IMR-90 (cell line): ENCODE results near the gene F12. TPM values are rescaled to one million over a fixed set of nuclear protein-coding genes. Genes with fewer than 3 reads are reported as not detected.
A peak's percentile ranks its signal among the peaks of the same experiment; 100 is the strongest.

Experiments used
- ATAC-seq: fragments of 200-7000 bp; cut with Tn5 transposase; 2 replicates; pipeline ENCODE4 v1.9.1; 2020; ENCODE audit warnings: low read depth, mild to moderate bottlenecking, moderate library complexity
- BruUV-seq: library from RNA; stranded (reverse); fragments of 400-500 nt; replicated peaks from 2 replicates; lab custom pipeline; 2021; lab: Mats Ljungman, UMichigan
- CTCF ChIA-PET: fragments of 300-600 bp; formaldehyde crosslinking; extraction: SDS; loops from one replicate; lab custom pipeline; 2021; ENCODE audit warnings: antibody characterized with exemption; lab: Yijun Ruan, JAX
- POLR2A ChIA-PET: fragments of 300-600 bp; sonication (Branson Sonifier 250); formaldehyde crosslinking; loops from one replicate; lab custom pipeline; 2022; ENCODE audit warnings: antibody characterized with exemption; ENCODE audit not compliant: unreplicated experiment; lab: Charles Lee
- DNase-seq: peaks from one replicate; pipeline ENCODE4 v3.0.0; 2013
- H2AFZ ChIP-seq: replicated peaks from 2 replicates; pipeline ENCODE3; 2013; ENCODE audit warnings: low read length, mild to moderate bottlenecking; ENCODE audit not compliant: poor library complexity
- H2AK5ac ChIP-seq: 2 replicates; pipeline ENCODE4 v1.6.1; 2013; ENCODE audit warnings: low read depth, low read length, inconsistent platforms
- H2AK9ac ChIP-seq: replicated peaks from 2 replicates; pipeline ENCODE3; 2013; ENCODE audit warnings: mild to moderate bottlenecking, low read depth, low read length, moderate library complexity; ENCODE audit not compliant: poor library complexity
- H2BK120ac ChIP-seq: 2 replicates; pipeline ENCODE4 v1.6.1; 2013; ENCODE audit warnings: low read depth, low read length, inconsistent platforms
- H2BK15ac ChIP-seq: 3 replicates; pipeline ENCODE4 v1.6.1; 2013; ENCODE audit warnings: low read depth, low read length, inconsistent platforms
- H2BK20ac ChIP-seq: 2 replicates; pipeline ENCODE4 v1.6.1; 2013; ENCODE audit warnings: low read depth, mild to moderate bottlenecking, inconsistent platforms, low read length, moderate library complexity
- H2BK5ac ChIP-seq: 2 replicates; pipeline ENCODE4 v1.6.1; 2013; ENCODE audit warnings: mild to moderate bottlenecking, low read depth, low read length, inconsistent platforms; ENCODE audit not compliant: poor library complexity, severe bottlenecking
- H3K14ac ChIP-seq: replicated peaks from 2 replicates; pipeline ENCODE4 v1.6.1; 2013; ENCODE audit warnings: low read depth, low read length, inconsistent platforms
- H3K18ac ChIP-seq: 2 replicates; pipeline ENCODE4 v1.6.1; 2013; ENCODE audit warnings: low read depth, low read length, control low read depth
- H3K23ac ChIP-seq: 2 replicates; pipeline ENCODE4 v1.6.1; 2013; ENCODE audit warnings: low read depth, low read length, inconsistent platforms
- H3K27ac ChIP-seq: 2 replicates; pipeline ENCODE4 v1.5.1; 2013; ENCODE audit warnings: mild to moderate bottlenecking, control low read depth, low read length; ENCODE audit not compliant: insufficient read depth
- H3K27me3 ChIP-seq: 2 replicates; pipeline ENCODE4 v1.6.1; 2013; ENCODE audit warnings: low read length; ENCODE audit not compliant: control insufficient read depth, insufficient read depth
- H3K36me3 ChIP-seq: 2 replicates; pipeline ENCODE4 v1.6.1; 2013; ENCODE audit warnings: low read length, mixed read lengths; ENCODE audit not compliant: control insufficient read depth, insufficient read depth
- H3K4ac ChIP-seq: 2 replicates; pipeline ENCODE4 v1.6.1; 2013; ENCODE audit warnings: low read depth, low read length, inconsistent platforms
- H3K4me1 ChIP-seq: 2 replicates; pipeline ENCODE4 v1.6.1; 2013; ENCODE audit warnings: low read length, mixed read lengths; ENCODE audit not compliant: control insufficient read depth, insufficient read depth
- H3K4me2 ChIP-seq: 2 replicates; pipeline ENCODE4 v1.6.1; 2013; ENCODE audit warnings: low read depth, mild to moderate bottlenecking, control low read depth, low read length, moderate library complexity
- H3K4me3 ChIP-seq: 2 replicates; pipeline ENCODE4 v1.5.1; 2013; ENCODE audit warnings: low read depth, mild to moderate bottlenecking, control low read depth, low read length, moderate library complexity; ENCODE audit not compliant: insufficient read depth
- H3K56ac ChIP-seq: 2 replicates; pipeline ENCODE4 v1.6.1; 2013; ENCODE audit warnings: low read length, inconsistent platforms; ENCODE audit not compliant: insufficient read depth; ENCODE audit errors: extremely low read depth
- H3K79me1 ChIP-seq, 2 experiments: 2 replicates each; pipeline ENCODE4 v1.6.1; 2013; ENCODE audit warnings: low read length in 2 of 2, inconsistent platforms in 1 of 2, low read depth in 1 of 2
- H3K9ac ChIP-seq: 2 replicates; pipeline ENCODE4 v1.6.1; 2013; ENCODE audit warnings: low read depth, low read length, control low read depth
- H3K9me1 ChIP-seq: 2 replicates; pipeline ENCODE4 v1.6.1; 2013; ENCODE audit warnings: low read length, inconsistent platforms; ENCODE audit not compliant: insufficient read depth
- H3K9me3 ChIP-seq: 2 replicates; pipeline ENCODE4 v1.6.1; 2013; ENCODE audit warnings: low read length; ENCODE audit not compliant: control insufficient read depth, insufficient read depth
- H4K20me1 ChIP-seq: 2 replicates; pipeline ENCODE4 v1.6.1; 2013; ENCODE audit warnings: low read length, inconsistent platforms; ENCODE audit not compliant: insufficient read depth
- H4K5ac ChIP-seq: 2 replicates; pipeline ENCODE4 v1.6.1; 2013; ENCODE audit warnings: mild to moderate bottlenecking, low read depth, low read length, control low read depth
- H4K8ac ChIP-seq, 2 experiments: 2 replicates each; pipeline ENCODE4 v1.6.1; 2013; ENCODE audit warnings: low read depth in 2 of 2, low read length in 2 of 2, control low read depth in 1 of 2, inconsistent platforms in 1 of 2
- H4K91ac ChIP-seq: 2 replicates; pipeline ENCODE4 v1.6.1; 2013; ENCODE audit warnings: low read depth, low read length, inconsistent platforms; ENCODE audit not compliant: insufficient read depth
- BHLHE40 ChIP-seq: fragments of 150-350 bp; IDR thresholded peaks from 2 replicates; pipeline ENCODE4 v1.6.1; 2016; ENCODE audit warnings: mild to moderate bottlenecking, low read depth, low read length
- CEBPB ChIP-seq: IDR thresholded peaks from 2 replicates; pipeline ENCODE4 v1.6.1; 2012; ENCODE audit warnings: low read depth, low read length, improper control_type of control experiment
- CHD1 ChIP-seq: IDR thresholded peaks from 2 replicates; pipeline ENCODE4 v1.6.1; 2012; ENCODE audit warnings: low read depth, low read length, improper control_type of control experiment
- MAFK ChIP-seq: IDR thresholded peaks from 2 replicates; pipeline ENCODE4 v1.6.1; 2012; ENCODE audit warnings: low read depth, low read length, improper control_type of control experiment
- MAZ ChIP-seq: IDR thresholded peaks from 2 replicates; pipeline ENCODE4 v1.6.1; 2012; ENCODE audit warnings: low read depth, mild to moderate bottlenecking, low read length, improper control_type of control experiment, moderate library complexity, borderline replicate concordance
- MXI1 ChIP-seq: IDR thresholded peaks from 2 replicates; pipeline ENCODE4 v1.6.1; 2012; ENCODE audit warnings: low read depth, mild to moderate bottlenecking, low read length, moderate library complexity, borderline replicate concordance
- POLR2A ChIP-seq: IDR thresholded peaks from 2 replicates; pipeline ENCODE4 v1.6.1; 2012; ENCODE audit warnings: mild to moderate bottlenecking, low read depth, low read length
- RAD21 ChIP-seq: IDR thresholded peaks from 2 replicates; pipeline ENCODE4 v1.6.1; 2012; ENCODE audit warnings: low read length, improper control_type of control experiment
- RCOR1 ChIP-seq: IDR thresholded peaks from 2 replicates; pipeline ENCODE4 v1.6.1; 2012; ENCODE audit warnings: mild to moderate bottlenecking, low read length, improper control_type of control experiment; ENCODE audit not compliant: insufficient replicate concordance
- RFX5 ChIP-seq: IDR thresholded peaks from 2 replicates; pipeline ENCODE4 v1.8.0; 2012; ENCODE audit warnings: low read depth, mild to moderate bottlenecking, low read length, moderate library complexity
- SMC3 ChIP-seq: fragments of 150-350 bp; IDR thresholded peaks from 2 replicates; pipeline ENCODE4 v1.6.1; 2016; ENCODE audit warnings: low read depth, mild to moderate bottlenecking, antibody characterized with exemption, low read length, moderate library complexity
- WGBS, 2 experiments: methylation state at CpG; one replicate each; pipeline versions ENCODE4 v1.1.5 to v1.1.7; 2013; ENCODE audit warnings: missing lambda C conversion rate in 2 of 2; ENCODE audit not compliant: insufficient read length in 1 of 2; ENCODE audit errors: extremely low coverage in 2 of 2; 5-methylcytosine and 5-hydroxymethylcytosine counted together
- dilution Hi-C: fragments of 300-500 bp; cut with HindIII; formaldehyde crosslinking; loops from one replicate; pipeline ENCODE4 v1.14.3; 2018; ENCODE audit warnings: low sequenced_read_pairs; ENCODE audit not compliant: unreplicated experiment
- in situ Hi-C: fragments of 300-500 bp; cut with MboI; formaldehyde crosslinking; loops from 3 replicates; pipeline ENCODE4 v1.14.3; 2019; ENCODE audit warnings: low sequenced_read_pairs, inconsistent platforms, mixed read lengths
- intact Hi-C: fragments of 100-400 bp; cut with micrococcal nuclease; formaldehyde crosslinking; loops from 2 replicates; pipeline ENCODE4 v1.10.0; 2022
- polyA plus RNA-seq, 3 experiments: library from polyadenylated mRNA; depleted of rRNA; stranded (reverse); fragments of >200 nt; gene quantifications; 2 replicates each; pipeline ENCODE4 v1.2.3, GENCODE V29; 2012; ENCODE audit warnings: low replicate concordance in 1 of 3
- total RNA-seq: library from RNA; depleted of rRNA; stranded (reverse); fragments of >200 nt; gene quantifications from 2 replicates; pipeline ENCODE4 v1.2.3, GENCODE V29; 2012
- TF ChIP-seq, protein P1 (sequence below): conservative IDR thresholded peaks from 2 replicates; pipeline ENCODE4 v1.5.1; 2012; ENCODE audit warnings: mild to moderate bottlenecking, low read depth, low read length, improper control_type of control experiment
- TF ChIP-seq, protein P2 (sequence below): fragments of 150-350 bp; IDR thresholded peaks from 2 replicates; pipeline ENCODE4 v1.6.1; 2017; ENCODE audit warnings: mild to moderate bottlenecking, antibody characterized with exemption, low read length, low read depth

The F12 gene
- total and polyA plus RNA-seq, 2 of the 4 experiments (the other 2 are of a cell fraction) = 0.36 to 1.2 TPM

- H4K91ac ChIP-seq = no peak within 1 kb of the TSS
- ATAC-seq = no peak
Observed at GRCh38 chr5:177399997-177400868, 9.1 kb downstream of the F12 start, which contains the start of gene PFN3. Gene PFN3, minus strand, starts transcription at chr5:177400661. Its CDS starts 85 bp downstream, at chr5:177400576.

More at GRCh38 chr5:177399997-177400868, 9.1 kb downstream of the F12 start, which contains the start of gene PFN3:
- H3K14ac ChIP-seq = no peak within 1 kb of the TSS
- no peak within 1 kb of the TSS for H3K4me2 ChIP-seq
- H2AK5ac ChIP-seq = no peak within 1 kb of the TSS
- no peak within 1 kb of the TSS for H4K8ac ChIP-seq
- intact Hi-C loops = no loop called here
- no peak within 1 kb of the TSS for H3K27ac ChIP-seq
- ChIA-PET POLR2A (no interaction called here), CTCF (interaction anchor here (0.8 to 5.4 kb wide), 2 partner anchors 9 to 97 kb away, joined by 3 to 56 read pairs; partner anchors contain the start of gene PDLIM7)
- no peak within 1 kb of the TSS for H3K23ac ChIP-seq
- DNase-seq = peak; percentile 27
- no peak within 1 kb of the TSS for H2BK15ac ChIP-seq
- H2BK20ac ChIP-seq = no peak within 1 kb of the TSS
- TF ChIP-seq RCOR1 (no peak), POLR2A (no peak), BHLHE40 (peak; percentile 79), RFX5 (no peak), SMC3 (no peak), MAZ (no peak), RAD21 (no peak), MXI1 (no peak), CHD1 (no peak), MAFK (no peak), CEBPB (no peak)
- TF ChIP-seq, protein P1, sequence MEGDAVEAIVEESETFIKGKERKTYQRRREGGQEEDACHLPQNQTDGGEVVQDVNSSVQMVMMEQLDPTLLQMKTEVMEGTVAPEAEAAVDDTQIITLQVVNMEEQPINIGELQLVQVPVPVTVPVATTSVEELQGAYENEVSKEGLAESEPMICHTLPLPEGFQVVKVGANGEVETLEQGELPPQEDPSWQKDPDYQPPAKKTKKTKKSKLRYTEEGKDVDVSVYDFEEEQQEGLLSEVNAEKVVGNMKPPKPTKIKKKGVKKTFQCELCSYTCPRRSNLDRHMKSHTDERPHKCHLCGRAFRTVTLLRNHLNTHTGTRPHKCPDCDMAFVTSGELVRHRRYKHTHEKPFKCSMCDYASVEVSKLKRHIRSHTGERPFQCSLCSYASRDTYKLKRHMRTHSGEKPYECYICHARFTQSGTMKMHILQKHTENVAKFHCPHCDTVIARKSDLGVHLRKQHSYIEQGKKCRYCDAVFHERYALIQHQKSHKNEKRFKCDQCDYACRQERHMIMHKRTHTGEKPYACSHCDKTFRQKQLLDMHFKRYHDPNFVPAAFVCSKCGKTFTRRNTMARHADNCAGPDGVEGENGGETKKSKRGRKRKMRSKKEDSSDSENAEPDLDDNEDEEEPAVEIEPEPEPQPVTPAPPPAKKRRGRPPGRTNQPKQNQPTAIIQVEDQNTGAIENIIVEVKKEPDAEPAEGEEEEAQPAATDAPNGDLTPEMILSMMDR = 0 out of 2 replicates have a peak, but pooled peaks have one; percentile 1
- TF ChIP-seq, protein P2, sequence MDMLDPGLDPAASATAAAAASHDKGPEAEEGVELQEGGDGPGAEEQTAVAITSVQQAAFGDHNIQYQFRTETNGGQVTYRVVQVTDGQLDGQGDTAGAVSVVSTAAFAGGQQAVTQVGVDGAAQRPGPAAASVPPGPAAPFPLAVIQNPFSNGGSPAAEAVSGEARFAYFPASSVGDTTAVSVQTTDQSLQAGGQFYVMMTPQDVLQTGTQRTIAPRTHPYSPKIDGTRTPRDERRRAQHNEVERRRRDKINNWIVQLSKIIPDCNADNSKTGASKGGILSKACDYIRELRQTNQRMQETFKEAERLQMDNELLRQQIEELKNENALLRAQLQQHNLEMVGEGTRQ = peak; percentile 74
- no peak within 1 kb of the TSS for H3K4ac ChIP-seq
- peaks cover 2% of the 10 kb centered on the region; the same call in 1 of the 2 replicates for H3K9me3 ChIP-seq
- H3K4me1 ChIP-seq = peaks cover 4% of the 10 kb centered on the region; the same call in 1 of the 2 replicates
- no peaks in the 10 kb centered on the region for H4K20me1 ChIP-seq
- H3K27me3 ChIP-seq = peaks cover 71% of the 10 kb centered on the region
- H2BK120ac ChIP-seq = no peak within 1 kb of the TSS
- H3K9me1 ChIP-seq = no peaks in the 10 kb centered on the region
- H3K4me3 ChIP-seq = no peak within 1 kb of the TSS
- H2BK5ac ChIP-seq = no peak within 1 kb of the TSS
- dilution Hi-C loops = no loop called here
- no peak within 1 kb of the TSS for H4K5ac ChIP-seq
- in situ Hi-C loops = no loop called here
- peak within 1 kb of the TSS; percentile 45 for H2AK9ac ChIP-seq
- peak within 1 kb of the TSS; percentile 77 for H2AFZ ChIP-seq
- no peaks in the 10 kb centered on the region for H3K79me1 ChIP-seq
- 14% methylated on average over 49 of the region's 92 CpGs; no CpG with 5 or more reads in 1 of the 2 experiments for WGBS, 2 experiments
- H3K36me3 ChIP-seq = no peaks in the 10 kb centered on the region
- H3K18ac ChIP-seq = no peak within 1 kb of the TSS
- BruUV-seq = no TSS peak
- H3K56ac ChIP-seq = no peak within 1 kb of the TSS
- no peak within 1 kb of the TSS for H3K9ac ChIP-seq
